ENCODE results near the gene XCL1.
"Not testable (repeated sequence)": the region's sequence is repeated elsewhere in the genome, so short reads cannot be mapped to it uniquely, and the experiment has no call there.

XCL1 gene

GRCh38 chr1:168568346-168568745 is 8.1 kb upstream of the XCL1 start:
- DNase-seq = no peak

GRCh38 chr1:168570652-168571051 is 5.8 kb upstream of the XCL1 start:
- DNase-seq = no peak

DNA sequence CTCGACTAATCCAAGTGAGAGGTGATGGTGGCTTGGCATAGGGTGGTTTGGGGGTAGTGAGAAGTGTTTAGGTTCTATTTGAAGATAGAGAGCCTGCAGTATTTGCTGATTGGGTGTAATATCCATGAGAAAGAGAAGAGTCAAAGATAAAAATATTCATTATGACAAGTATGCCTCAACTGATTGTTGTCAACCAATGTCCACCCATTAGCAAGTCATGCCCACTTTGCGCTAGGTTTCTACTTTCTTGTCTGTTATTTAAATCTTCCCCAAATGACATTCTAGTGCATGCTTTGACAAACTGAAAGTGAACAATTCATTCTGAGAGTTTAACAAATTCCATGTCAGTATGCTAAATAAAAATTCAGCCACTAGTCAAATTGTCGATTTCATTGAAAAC is 3.8 kb upstream of the XCL1 start:
- DNase-seq = no peak

GRCh38 chr1:168574234-168574633 is 2.2 kb upstream of the XCL1 start:
- DNase-seq = not testable (repeated sequence)

GRCh38 chr1:168578531-168579185 is 2.3 kb downstream of the XCL1 start:
- DNase-seq = not testable (repeated sequence)

DNA sequence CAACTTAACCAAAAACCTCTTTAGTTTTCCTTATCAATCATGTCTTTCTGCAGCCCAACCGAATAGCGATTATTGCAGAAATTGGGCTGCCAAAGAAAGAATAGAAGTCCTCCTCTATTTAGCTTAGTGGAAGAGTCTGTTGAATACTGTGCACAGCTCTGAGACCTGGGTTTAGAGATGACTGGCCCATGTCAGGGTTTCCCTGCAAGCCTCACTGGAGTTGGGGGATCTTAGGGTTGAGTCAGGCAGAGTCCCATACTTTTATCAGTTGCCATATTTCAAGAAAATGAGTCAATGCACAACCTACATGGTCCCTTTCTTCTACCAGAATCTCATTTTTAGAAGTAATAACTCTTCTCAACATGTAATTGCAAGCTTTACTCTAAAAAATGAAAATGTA is 3.9 kb downstream of the XCL1 start:
- not testable (repeated sequence) for DNase-seq

- not testable (repeated sequence) for DNase-seq
These were observed 4.6 kb downstream of the XCL1 start for GRCh38 chr1:168580991-168581390.

DNA sequence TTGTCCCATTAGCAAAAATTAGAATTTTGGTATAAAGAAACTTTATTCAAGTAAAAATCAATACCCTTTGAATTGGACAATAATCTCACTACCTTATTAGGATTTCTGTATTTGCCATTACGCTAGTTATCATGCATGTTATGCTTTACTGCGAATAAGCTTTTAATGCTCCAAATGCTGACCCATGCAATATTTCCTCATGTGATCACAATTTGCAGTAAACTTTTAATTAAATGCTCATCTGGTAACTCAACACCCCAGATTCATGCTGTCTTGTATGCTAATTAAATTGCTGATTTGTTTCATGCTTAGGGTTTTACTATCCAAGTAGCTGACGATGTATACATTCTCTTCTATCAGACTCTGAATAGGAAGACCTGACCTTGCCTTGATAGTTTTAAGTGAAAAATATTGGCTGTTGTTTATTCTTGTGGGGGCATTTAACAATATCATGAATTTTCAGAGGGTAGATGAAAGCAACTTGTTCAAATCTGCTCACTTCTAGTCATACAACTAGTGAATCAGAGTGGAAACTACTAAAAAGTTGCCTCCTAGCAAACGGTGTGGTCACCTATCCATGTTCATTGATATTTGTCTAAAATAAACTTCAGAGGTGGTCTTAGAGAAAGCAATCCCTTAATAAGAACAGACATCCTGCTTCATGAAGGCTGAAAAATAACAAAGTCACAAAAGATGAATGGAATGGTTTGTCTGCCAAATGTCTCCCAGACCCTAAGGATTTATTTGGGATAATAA is 5.6 kb downstream of the XCL1 start:
- DNase-seq = no peak

GRCh38 chr1:168582688-168583336 is 6.4 kb downstream of the XCL1 start:
- no peak for DNase-seq

GRCh38 chr1:168583571-168583970 is 7.2 kb downstream of the XCL1 start:
- DNase-seq = no peak

- no peak for DNase-seq
These were observed 8.8 kb downstream of the XCL1 start for GRCh38 chr1:168585191-168585590.

DNA sequence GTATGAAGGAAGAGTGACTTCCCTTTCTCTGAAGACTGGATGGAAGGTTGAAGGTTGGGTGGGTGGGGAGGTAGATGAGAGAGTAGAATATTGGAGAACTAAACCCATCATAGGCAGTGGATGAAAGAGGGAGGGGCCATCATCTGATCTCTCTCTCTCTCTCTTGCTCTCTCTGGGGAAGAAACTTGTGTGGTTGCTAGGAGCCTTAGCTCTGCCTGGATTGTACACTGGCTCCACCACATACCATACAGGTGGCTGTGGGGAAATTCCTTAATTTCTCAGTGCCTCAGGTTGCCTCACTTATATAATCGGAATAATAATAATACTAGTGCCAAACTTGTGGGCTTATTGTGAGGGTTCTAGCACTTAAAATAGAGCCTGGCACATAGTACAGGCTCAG is 9.5 kb downstream of the XCL1 start:
- DNase-seq = no peak

GRCh38 chr1:168589167-168589566 is 12.8 kb downstream of the XCL1 start:
- no peak for DNase-seq

DNA sequence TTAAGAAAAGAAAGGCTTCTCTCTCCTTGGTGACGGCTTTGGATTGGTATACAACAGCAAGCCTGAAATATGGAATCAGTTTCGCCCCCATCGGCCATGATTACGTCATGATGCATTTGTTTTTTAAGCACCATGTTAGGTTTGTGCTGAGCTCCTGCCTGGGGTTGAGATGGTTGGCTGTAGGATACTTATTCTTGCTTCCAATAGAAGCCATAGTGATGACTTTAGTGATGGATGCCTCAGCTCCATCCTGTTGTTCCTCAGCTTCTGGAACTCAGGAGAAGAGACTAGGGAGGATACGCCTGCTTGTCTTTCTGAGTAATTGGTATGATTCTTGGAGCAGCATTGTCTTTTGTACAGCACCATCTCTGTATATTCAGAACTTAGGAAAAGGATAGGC is 14.7 kb downstream of the XCL1 start:
- DNase-seq = no peak

DNA sequence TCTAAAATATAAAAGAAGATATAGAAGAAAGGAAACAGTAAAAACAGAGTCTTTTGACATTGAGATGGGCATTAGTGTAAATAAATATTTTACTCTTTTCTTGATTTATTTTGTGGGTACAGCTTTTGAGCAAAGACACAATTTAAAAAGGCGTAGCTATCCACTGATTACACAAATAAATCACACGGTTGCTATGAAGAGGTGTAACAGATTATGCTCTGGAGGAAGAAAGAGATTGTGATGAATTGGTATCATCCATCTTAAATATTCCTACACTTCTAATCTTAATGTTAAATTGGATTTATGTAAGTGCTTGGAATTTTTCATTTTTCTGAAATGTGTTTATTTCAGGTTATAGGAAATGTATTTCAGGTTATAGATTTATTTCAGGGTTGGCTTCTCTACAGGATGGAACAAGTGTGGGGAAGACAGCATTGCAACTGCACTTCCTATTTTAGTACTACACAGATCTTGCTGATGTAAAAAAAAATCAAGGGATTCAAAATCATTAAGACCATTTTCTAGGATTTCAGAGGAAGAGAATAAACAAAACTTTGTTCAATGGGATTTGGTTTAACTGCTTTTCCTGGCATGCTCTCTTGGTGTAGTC is 15.3 kb downstream of the XCL1 start:
- no peak for DNase-seq

GRCh38 chr1:168595403-168595802 is 19.0 kb downstream of the XCL1 start:
- DNase-seq = not testable (repeated sequence)

- DNase-seq = no peak
These were observed 21.7 kb downstream of the XCL1 start for GRCh38 chr1:168598125-168598524.

- no peak for DNase-seq
These were observed 22.5 kb downstream of the XCL1 start for GRCh38 chr1:168598892-168599291.

DNA sequence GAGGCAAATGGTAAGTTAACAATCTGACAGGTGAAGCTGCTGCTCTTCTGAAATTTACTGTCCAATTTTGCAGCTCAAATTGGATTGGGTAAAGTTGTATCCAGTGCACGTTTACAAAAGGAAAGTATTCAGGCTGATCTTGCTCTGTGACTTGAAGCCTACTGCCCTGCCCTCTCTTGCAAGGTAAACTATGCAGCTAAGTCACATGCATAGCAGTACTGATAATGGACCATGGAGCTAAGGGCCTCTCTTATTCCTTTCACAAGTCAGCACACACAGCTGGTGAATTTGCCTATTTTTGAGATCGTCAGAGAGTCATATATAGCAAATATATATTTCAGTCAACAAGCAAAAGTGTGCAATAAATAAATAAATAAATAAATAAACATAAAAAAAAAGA is 23.2 kb downstream of the XCL1 start:
- DNase-seq = no peak

DNA sequence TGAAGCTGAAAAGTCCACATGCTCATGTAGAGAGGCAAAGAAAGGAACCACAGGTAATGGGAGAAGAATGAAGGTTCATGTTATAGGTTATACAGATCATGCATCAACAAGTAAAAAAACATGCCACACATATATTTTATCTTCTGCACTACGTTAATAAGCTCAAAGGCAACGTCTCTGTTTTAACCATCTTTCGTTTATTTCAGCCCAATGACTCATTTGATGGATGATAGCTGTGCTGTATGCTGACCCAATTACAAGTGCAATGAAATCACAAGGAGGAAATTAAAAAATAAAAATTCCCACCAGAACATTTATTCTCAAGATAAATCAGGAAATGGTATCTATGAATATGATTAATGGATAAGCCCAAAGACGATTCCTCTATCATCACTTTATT is 24.6 kb downstream of the XCL1 start:
- DNase-seq = no peak

DNA sequence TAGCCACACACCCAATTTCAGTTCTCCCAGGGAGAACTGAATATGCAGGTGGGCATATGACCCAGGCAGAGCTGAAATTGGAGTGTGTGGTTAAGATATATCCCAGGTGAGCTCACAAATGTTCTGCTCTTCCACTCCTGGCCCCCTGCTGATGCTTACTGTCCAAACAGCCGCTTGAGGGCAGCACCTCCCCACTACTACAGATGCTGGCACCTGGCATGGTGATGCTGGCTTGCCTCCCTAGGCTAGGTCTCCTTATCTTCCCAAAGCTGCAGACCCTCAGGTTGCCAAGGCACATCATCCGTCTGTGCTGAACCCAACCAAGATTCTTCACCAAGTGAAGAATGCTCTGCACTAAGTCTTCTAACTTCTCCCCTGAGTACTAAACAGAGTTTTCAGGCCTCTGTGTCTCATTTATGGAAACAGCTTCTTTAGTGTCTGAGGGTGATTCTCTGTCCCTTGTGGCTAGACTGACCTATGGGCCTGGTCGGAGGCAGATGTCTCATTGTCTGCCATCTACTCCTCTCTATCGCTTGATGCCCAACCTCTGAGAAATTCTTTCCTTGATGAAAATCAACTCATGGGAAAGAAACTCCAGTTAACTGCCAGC is 27.2 kb downstream of the XCL1 start:
- peak; percentile 77 for DNase-seq

DNA sequence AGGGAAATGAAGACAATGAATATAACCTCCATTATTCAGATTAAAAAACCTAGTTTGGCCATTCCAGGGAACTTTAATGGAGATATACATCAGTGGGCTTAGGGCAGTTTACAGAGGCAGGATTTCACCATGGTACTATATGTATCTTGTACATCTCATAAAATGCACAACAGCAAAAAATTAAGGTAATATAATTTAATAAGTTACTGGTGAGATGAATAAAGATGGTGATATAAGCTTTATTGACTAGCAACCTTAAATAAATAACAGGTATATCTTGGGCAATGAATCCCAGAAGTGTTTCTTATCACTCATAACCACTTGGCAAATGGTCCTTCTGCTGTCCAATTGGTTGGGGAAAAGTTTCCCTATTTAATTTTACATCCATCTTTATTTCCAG is 29.0 kb downstream of the XCL1 start:
- DNase-seq = no peak

GRCh38 chr1:168606096-168606495 is 29.7 kb downstream of the XCL1 start:
- DNase-seq = no peak
